K562 (cell line): ENCODE data around the gene GYG2. TPM values are rescaled to one million over a fixed set of nuclear protein-coding genes. Genes with fewer than 3 reads are reported as not detected.

Experiments
- BCL6 ChIP-seq: fragments of 250-450 bp; sonication (Bioruptor Pico); IDR thresholded peaks from 2 replicates; pipeline ENCODE4 v1.4.0; 2020
- CBFA2T2 ChIP-seq: fragments of 450-650 bp; conservative IDR thresholded peaks from 2 replicates; pipeline ENCODE4 v1.6.1; 2017; ENCODE audit warnings: mild to moderate bottlenecking
- CBFA2T3 ChIP-seq: fragments of 450-650 bp; IDR thresholded peaks from 2 replicates; pipeline ENCODE4 v1.6.1; 2017
- CREB3L1 ChIP-seq: fragments of 450-650 bp; IDR thresholded peaks from 2 replicates; pipeline ENCODE4 v1.6.1; 2014; ENCODE audit warnings: low read depth, mild to moderate bottlenecking, moderate library complexity, borderline replicate concordance
- CTBP1 ChIP-seq: fragments of 450-650 bp; IDR thresholded peaks from 2 replicates; pipeline ENCODE4 v1.6.1; 2016; ENCODE audit warnings: borderline replicate concordance
- DACH1 ChIP-seq: fragments of 450-650 bp; IDR thresholded peaks from 2 replicates; pipeline ENCODE4 v1.6.1; 2018; ENCODE audit not compliant: partially characterized antibody
- DPF2 ChIP-seq: fragments of 450-650 bp; IDR thresholded peaks from 2 replicates; pipeline ENCODE4 v1.6.1; 2016
- E2F6 ChIP-seq, 2 experiments: IDR thresholded peaks; 2 replicates each; pipeline ENCODE4 v1.6.1; 2011; ENCODE audit warnings: borderline replicate concordance in 1 of 2, control low read depth in 1 of 2, low read depth in 1 of 2, low read length in 1 of 2, mild to moderate bottlenecking in 1 of 2, mixed read lengths in 1 of 2, moderate library complexity in 1 of 2; ENCODE audit not compliant: insufficient read depth in 1 of 2, insufficient read length in 1 of 2, poor library complexity in 1 of 2, severe bottlenecking in 1 of 2; ENCODE audit errors: extremely low read depth in 1 of 2
- EP300 ChIP-seq: IDR thresholded peaks from 2 replicates; pipeline ENCODE4 v1.6.1; 2012; ENCODE audit warnings: low read length, improper control_type of control experiment
- GATAD2B ChIP-seq: fragments of 450-650 bp; IDR thresholded peaks from 2 replicates; pipeline ENCODE4 v1.6.1; 2017; ENCODE audit warnings: mild to moderate bottlenecking, borderline replicate concordance
- HDAC1 ChIP-seq, 2 experiments: fragments of 450-650 bp; IDR thresholded peaks; 2 replicates each; pipeline ENCODE4 v1.6.1; 2016 to 2017; ENCODE audit warnings: inconsistent platforms in 1 of 2, mild to moderate bottlenecking in 1 of 2, moderate library complexity in 1 of 2
- KAT8 ChIP-seq: fragments of 450-650 bp; IDR thresholded peaks from 2 replicates; pipeline ENCODE4 v1.6.1; 2016; ENCODE audit warnings: low read depth, mild to moderate bottlenecking
- KLF1 ChIP-seq: fragments of 450-650 bp; IDR thresholded peaks from 2 replicates; pipeline ENCODE4 v1.6.1; 2016; ENCODE audit warnings: missing genetic modification characterization, missing compliant biosample characterization
- MEIS2 ChIP-seq: fragments of 450-650 bp; IDR thresholded peaks from 2 replicates; pipeline ENCODE4 v1.6.1; 2014; ENCODE audit warnings: mild to moderate bottlenecking; ENCODE audit not compliant: partially characterized antibody
- MYC ChIP-seq, 2 experiments: fragments of 250-450 bp in 1 of 2; sonication (Bioruptor Pico) in 1 of 2; IDR thresholded peaks; 2 replicates each; pipeline versions ENCODE4 v1.5.1 to v1.6.1; 2012 to 2021; ENCODE audit warnings: low read depth in 2 of 2, borderline replicate concordance in 1 of 2, improper control_type of control experiment in 1 of 2, low read length in 1 of 2, mild to moderate bottlenecking in 1 of 2, moderate library complexity in 1 of 2
- NCOA1 ChIP-seq: fragments of 450-650 bp; IDR thresholded peaks from 2 replicates; pipeline ENCODE4 v1.6.1; 2016; ENCODE audit warnings: low read depth
- SETDB1 ChIP-seq: IDR thresholded peaks from one replicate; pipeline ENCODE4 v1.6.1; 2012; ENCODE audit warnings: low read length, control low read depth, inconsistent platforms
- SMAD1 ChIP-seq: fragments of 150-350 bp; IDR thresholded peaks from 2 replicates; pipeline ENCODE4 v1.6.1; 2014; ENCODE audit warnings: low read length, low read depth; ENCODE audit not compliant: partially characterized antibody
- SMARCE1 ChIP-seq: fragments of 450-650 bp; IDR thresholded peaks from 2 replicates; pipeline ENCODE4 v1.7.1; 2016; ENCODE audit warnings: mild to moderate bottlenecking
- SOX6 ChIP-seq: fragments of 450-650 bp; IDR thresholded peaks from 2 replicates; pipeline ENCODE4 v1.6.1; 2014; ENCODE audit warnings: mild to moderate bottlenecking
- TAL1 ChIP-seq: fragments of 450-650 bp; IDR thresholded peaks from 2 replicates; pipeline ENCODE4 v1.6.1; 2016; ENCODE audit warnings: mild to moderate bottlenecking
- TBL1XR1 ChIP-seq, 2 experiments: IDR thresholded peaks; 2 replicates each; pipeline ENCODE4 v1.6.1; 2012; ENCODE audit warnings: improper control_type of control experiment in 2 of 2, low read length in 2 of 2, mild to moderate bottlenecking in 1 of 2
- TCF3 ChIP-seq: sonication (generic); formaldehyde crosslinking; IDR thresholded peaks from 2 replicates; pipeline ENCODE4 v1.4.0; 2020; ENCODE audit warnings: mild to moderate bottlenecking, missing genetic modification reagents
- TFAP4 ChIP-seq: sonication (generic); formaldehyde crosslinking; IDR thresholded peaks from 2 replicates; pipeline ENCODE4 v1.8.0; 2022; ENCODE audit warnings: missing genetic modification reagents, mild to moderate bottlenecking, moderate library complexity, borderline replicate concordance
- TRIM24 ChIP-seq, 2 experiments: fragments of 450-650 bp; IDR thresholded peaks; 2 replicates each; pipeline ENCODE4 v1.6.1; 2016
- ZNF12 ChIP-seq: sonication (generic); formaldehyde crosslinking; IDR thresholded peaks from 2 replicates; pipeline ENCODE4 v1.4.0; 2020; ENCODE audit warnings: mild to moderate bottlenecking, missing genetic modification reagents
- ZNF766 ChIP-seq: fragments of 200-800 bp; sonication (Bioruptor generic); conservative IDR thresholded peaks from 2 replicates; pipeline ENCODE4 v1.6.1; 2016; ENCODE audit warnings: missing genetic modification characterization, missing compliant biosample characterization
- polyA plus RNA-seq, 8 experiments: library from polyadenylated mRNA; depleted of rRNA in 4 of 8; stranded (reverse) in 5 of 8; unstranded in 3 of 8; fragments of >200 nt; fragmentation: Nextera tagmentation in 2 of 8; fragmentation: Illumina TruSeq in 1 of 8; extraction: Ambion mirVana in 2 of 8; extraction: Trizol in 1 of 8; gene quantifications; 2 replicates each; pipeline versions ENCODE4 v1.2.1 to v1.2.3, GENCODE V29; 2011 to 2014; ENCODE audit warnings: inconsistent platforms in 1 of 8, missing spikeins in 1 of 8
- total RNA-seq, 7 experiments: library from RNA; depleted of rRNA in 6 of 7; stranded (reverse); fragments of >200 nt in 6 of 7; fragmentation: Illumina TruSeq in 2 of 7; extraction: Trizol in 2 of 7; gene quantifications; 2 replicates each; pipeline versions ENCODE4 v1.2.1 to v1.2.3, GENCODE V29; 2011 to 2021; ENCODE audit warnings: low replicate concordance in 1 of 7

Gene GYG2
- total and polyA plus RNA-seq, 9 of the 15 experiments (the other 6 are each of a cell fraction or from before 2014, with no cell fraction given) = 0.24 to 4.4 (median 2.9) TPM

- TF ChIP-seq E2F6 (IDR thresholded peaks at IDR 0.05; ENCODE audit: borderline replicate concordance in 1 of 2, extremely low read depth in 1 of 2, insufficient read depth in 1 of 2, insufficient read length in 1 of 2, low read depth in 1 of 2, low read length in 1 of 2, poor library complexity in 1 of 2, severe bottlenecking in 1 of 2) (no peak), ZNF766 (CRISPR knock-in tag) (no peak), NCOA1 (peak; percentile 47; the same call in 1 of the 2 replicates), MEIS2 (peak; percentile 32), CREB3L1 (no peak), KAT8 (no peak), TAL1 (peak; percentile 71), SMARCE1 (peak; percentile 15; the same call in 1 of the 2 replicates), TFAP4 (CRISPR knock-in tag) (0 out of 2 replicates have a peak, but pooled peaks have one; percentile 19), MYC (IDR thresholded peaks at IDR 0.05; ENCODE audit: low read depth, low read length) (peak; percentile 51; the same call in 1 of the 2 replicates), MYC (CRISPR knock-in tag; IDR thresholded peaks at IDR 0.05; ENCODE audit: borderline replicate concordance, low read depth) (no peak), HDAC1 (IDR thresholded peaks at IDR 0.05) (0 out of 4 replicates have a peak, but pooled peaks of 1 of the 2 experiments have one; percentile 2), GATAD2B (0 out of 2 replicates have a peak, but pooled peaks have one; percentile 25), EP300 (peak; percentile 89), DACH1 (no peak), KLF1 (tag) (no peak), SETDB1 (no peak), SOX6 (peak; percentile 12; the same call in 1 of the 2 replicates), CBFA2T3 (peak; percentile 84), SMAD1 (no peak), CTBP1 (peak; percentile 47; the same call in 1 of the 2 replicates), TCF3 (CRISPR knock-in tag) (peak; percentile 76), ZNF12 (CRISPR knock-in tag) (peak; percentile 100), TRIM24 (IDR thresholded peaks at IDR 0.05) (peak; percentile 83 to 87), DPF2 (peak; percentile 61), TBL1XR1 (IDR thresholded peaks at IDR 0.05; ENCODE audit: low read length in 2 of 2) (peak in 1 of 2 experiments; percentile 38; a peak in 1 of 4 replicates), CBFA2T2 (peak; percentile 69), BCL6 (CRISPR knock-in tag) (no peak)
Observed at GRCh38 chrX:2874222-2875135, 45.7 kb downstream of the GYG2 start (continued).
